RPMI8226 (cell line): ENCODE results near the gene DPF3.

ENCODE experiments used
- DNase-seq: peaks from one replicate; pipeline ENCODE4 v3.0.0-alpha.2; 2015

The DPF3 gene

DNA sequence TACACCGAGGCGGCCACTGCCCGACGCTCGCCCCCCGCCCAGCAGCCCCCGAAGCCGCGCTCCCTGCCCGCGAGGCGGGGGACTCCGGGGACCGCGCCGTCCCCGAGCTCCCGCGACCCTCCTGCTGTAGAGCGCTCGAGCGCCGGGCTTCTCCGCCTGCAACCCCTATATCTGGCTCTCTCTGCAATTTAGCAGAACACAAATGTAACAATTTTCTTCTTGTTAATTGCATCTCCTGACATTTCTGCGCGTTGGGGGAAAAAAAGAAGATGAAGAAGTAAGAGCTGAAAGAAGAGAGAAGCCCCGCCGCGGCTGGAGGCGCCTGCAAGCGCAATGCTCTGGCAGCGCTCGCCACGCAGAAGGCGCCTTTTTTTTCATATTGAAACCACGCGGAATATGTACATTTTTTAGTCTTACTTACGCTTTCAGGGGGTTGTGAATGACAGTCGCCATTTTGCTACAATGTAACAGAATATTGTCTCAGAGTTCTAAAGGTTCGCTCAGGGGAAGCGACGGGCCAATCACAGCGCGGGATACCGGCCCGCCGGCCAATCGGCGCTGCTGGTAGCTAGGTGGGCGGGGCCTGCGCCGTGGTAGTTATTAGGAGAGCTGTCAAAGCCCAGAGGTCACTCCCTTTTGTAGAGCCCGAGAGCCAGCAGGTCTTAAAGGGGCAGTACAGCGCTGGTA, at the start of gene DPF3:
Gene DPF3 (minus strand): TSS at position 466 of the 687 bp plus-strand sequence. CDS start 13 bp downstream, at position 453.
- peak; percentile 93 for DNase-seq

DNA sequence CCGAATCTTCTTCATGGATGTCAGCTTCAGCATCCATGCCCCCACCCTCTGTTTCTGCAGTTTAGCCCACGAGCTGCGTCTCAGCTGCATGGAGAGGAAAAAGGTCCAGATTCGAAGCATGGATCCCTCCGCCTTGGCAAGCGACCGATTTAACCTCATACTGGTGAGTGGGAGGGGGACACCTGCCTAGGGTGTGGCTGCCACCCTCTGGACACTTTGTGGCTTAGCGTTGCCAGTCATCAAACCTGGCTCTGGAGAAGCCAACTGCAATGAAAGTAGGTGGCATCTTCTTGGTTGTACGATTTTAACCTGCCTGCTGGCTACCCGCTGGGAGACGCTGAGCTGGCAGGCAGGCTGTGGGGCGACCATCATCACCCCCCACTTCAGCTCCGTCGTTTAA, 49.0 kb upstream of the DPF3 start:
- no peak for DNase-seq

DNA sequence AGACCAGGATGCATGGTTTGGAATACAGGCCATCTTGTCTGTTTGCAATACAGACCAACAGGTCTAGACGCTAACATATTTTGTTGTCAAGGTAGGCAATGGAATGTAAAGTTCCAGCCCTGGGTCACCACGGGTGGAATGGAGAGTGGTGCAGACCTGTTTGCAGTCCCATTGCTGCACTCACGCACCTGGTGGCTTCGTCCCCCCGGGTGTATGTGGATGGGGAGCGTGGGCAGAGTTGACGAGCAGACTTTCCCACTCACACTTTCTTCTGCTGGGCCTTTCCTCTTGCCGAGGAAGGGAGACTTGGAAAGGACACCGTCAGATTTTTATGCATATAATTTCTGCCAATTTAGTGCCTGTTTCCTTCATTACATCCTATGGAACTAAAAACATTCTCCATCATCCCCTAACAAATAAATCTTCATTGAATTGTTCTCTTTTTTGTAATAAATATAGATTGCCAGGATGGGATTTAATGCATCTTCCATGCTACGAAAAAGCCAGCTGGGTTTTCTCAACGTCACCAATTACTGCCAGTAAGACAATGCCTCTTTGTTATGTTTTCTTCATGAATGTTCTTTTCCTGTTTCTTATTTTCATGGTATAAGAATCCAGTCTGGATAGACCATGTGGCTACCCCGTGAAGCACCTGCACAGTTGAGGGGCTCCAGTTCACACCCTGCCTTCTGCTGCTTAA, 47.5 kb upstream of the DPF3 start:
- DNase-seq: no peak

DNA sequence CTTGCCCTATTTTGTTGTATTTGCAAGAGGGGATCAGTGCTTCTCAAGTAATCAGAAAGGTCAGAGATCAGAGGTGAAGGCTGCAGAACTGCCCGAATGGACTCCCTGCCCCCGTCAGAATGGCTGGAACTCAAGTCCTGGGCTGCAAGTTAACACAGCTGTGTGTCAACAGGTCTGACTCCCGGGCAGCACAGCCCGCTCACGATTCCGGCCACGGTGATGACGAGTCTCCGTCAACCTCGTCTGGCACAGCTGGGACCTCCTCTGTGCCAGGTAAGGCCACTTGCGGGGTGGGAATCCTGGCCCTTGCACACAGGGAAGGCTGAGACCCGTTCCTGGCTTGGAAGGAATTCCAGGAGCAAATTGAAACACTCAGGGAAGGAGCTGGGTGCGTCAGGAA, 45.7 kb upstream of the DPF3 start:
- DNase-seq: no peak

DNA sequence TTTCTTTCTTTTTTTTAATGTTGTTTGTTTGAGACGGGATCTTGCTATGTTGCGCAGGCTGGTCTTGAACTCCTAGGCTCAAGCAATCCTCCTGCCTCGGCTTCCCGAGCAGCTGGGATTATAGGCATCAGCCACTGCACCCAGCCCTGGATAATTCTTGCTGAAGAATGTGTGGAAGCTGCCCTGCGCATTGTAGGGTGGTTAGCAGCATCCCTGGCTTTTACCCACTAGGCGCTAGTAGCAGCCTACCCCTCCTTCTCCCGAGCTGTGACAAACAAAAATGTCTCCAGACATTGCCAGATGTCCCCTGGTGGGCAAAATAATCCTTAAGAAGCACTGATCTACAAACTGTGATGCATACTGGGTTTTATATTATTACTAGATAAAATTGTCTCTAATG, 39.0 kb upstream of the DPF3 start:
- no peak for DNase-seq

DNA sequence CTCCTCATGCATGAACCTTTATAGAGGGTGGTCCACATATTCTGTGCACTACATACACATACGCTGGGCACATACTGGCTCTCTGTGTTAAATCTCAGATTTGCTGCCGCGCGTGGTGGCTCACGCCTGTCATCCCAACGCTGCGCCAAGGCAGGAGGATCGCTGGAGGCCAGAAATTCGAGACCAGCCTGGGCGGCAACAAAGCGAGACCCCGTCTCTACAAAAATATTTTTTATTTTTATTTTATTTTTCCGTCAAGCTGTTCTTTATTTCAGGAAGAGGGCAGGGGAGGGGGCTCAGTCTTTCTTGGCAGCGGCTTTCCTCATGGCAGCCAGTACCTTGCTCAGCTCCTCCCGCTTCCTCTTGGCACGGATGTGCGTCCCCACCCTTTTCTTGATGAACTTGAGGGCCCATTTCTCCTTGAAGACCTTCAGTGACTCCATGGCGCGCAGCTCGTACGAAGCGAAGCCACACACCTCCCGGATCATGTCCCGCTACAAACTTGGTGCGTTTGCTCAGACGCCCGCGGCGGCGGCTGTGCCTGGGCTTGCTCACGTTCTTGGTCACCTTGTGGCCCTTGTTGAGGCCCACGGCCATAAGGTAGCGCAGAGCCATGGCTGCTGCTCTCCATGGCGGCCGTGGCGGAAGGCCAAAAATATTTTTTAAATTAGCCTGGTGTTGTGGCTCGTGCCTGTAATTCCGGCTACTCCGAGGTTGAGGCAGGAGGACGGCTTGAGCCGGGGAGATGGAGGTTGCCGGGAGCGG, 35.6 kb upstream of the DPF3 start:
- no peak for DNase-seq

DNA sequence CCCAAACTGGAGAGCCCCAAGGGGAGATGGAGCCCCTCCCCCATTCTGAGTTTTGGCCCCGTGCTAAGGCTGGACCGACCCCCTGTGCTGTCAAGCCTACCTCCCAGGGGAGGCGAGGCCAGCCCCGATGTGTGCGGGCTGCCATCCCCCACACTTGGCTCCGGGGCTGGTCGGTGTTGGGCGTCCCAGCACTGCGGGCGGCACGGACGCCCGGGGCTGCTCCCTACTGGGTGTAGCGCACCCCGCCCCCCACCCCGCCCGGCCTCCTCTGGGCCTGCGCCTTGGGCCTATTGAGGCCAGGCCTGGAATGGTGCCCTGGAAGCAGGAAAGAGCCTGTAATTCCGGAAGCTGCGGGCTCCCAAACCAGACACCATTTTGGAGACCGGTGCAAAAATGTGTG, 35.0 kb upstream of the DPF3 start:
- DNase-seq: no peak

DNA sequence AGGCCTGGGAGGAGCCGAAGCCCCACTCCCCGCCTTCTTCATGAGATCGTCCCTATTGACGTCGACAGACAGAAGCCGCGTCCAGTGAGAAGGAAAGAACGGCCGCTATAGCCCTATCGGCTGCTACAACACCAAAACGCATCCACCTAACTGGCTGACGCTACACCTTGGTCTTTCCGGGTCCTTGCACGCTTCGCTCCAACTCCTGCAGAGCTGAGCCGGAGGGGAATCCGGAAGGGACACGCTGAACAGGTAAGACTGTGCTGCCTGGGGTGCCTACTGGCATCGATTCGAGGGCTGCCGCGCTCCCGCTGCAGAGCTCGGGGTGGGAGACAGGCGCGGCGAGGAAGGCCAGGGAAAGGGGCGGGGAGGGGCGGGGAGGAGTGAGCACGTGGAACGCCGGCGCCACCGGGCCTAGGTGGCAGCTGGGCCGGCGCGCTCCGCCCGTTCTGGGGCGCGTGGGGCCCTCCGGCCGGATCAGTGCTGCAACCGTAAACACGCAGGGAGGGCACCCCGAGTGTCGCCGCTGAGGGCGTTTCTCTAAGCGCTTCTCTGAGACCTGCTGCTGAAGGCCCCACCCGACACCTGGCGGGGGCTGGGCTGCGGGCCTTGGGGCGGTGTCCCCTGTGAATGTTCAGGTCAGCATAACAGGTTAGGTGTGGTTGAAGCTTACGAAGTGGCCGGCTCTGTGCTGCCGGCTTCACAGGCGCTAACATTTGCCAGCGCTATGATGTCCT, 32.6 kb upstream of the DPF3 start, which contains the start of gene DCAF4:
Gene DCAF4 (plus strand): TSS at position 173 of the 737 bp plus-strand sequence. CDS start 11,515 bp downstream, outside the sequence.
- peak; percentile 96 for DNase-seq

DNA sequence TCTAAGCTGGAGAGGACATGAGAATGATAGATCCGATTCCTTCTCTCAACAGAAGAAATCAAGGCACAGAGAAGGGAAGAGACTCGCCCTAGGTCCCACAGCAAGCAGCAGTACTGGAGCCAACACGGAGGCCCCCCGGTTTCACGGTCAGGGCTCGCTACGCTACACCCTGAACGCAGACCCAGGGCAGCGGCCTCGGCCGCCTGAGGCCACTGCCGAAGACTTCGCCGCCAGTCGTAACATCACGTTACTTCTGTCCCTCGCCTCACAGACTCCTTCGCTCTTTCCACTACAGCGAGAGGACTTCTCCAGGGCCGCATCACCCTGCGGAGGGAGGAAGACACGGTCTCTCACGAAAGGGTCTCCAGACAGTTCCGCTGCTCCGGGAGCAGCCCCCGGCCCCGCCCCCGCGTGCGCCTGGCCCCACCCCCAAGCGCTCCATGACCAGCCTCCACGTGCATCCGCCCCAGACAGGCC, 32.0 kb upstream of the DPF3 start:
- DNase-seq: no peak

DNA sequence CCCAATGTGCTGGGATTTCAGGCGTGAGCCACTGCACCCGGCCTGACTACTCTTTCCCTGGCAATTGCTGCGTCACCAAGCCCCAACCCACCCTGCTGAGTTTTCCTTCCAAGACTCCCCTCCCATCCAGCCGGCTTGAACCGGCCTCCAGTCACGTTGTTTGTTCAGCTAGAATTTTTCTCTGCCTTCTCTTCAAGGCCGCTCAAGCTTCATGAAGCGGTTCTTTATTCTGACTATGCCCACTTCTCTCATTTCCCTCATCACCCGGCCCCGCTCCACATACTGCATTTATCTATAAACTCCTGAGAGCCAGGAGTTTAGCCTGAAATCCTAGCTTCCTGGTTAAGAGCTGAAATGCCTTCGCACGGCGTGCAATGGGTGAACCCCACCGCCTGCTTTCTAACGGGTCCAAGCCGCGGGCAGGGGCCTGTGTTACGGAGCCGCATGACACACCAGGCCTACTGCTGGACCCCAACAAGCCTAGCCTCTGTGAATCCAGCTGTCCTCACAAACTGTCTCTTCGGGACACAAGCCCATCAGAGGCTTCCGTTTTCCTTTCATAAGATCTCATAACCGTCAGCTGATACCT, 31.4 kb upstream of the DPF3 start:
- no peak for DNase-seq

DNA sequence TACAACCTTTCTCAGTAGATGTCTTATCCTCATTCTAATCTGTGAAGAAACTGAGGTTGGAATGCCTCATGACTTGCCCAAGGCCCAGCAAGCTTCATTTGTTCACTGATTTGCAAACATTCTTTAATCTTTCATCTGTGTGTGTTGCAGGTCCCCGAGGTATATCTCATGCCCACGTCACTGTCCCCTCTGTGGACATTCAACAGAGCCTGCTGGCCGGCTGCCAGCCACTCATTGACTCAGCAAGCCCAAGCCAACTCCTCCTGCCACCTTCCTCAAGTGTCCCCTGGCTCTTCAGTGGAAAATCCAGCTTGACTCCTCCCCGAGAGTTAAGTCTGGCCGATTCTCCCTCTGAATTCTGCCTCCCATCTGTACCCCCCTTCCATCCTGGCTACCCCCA, 30.4 kb upstream of the DPF3 start:
- DNase-seq: no peak

DNA sequence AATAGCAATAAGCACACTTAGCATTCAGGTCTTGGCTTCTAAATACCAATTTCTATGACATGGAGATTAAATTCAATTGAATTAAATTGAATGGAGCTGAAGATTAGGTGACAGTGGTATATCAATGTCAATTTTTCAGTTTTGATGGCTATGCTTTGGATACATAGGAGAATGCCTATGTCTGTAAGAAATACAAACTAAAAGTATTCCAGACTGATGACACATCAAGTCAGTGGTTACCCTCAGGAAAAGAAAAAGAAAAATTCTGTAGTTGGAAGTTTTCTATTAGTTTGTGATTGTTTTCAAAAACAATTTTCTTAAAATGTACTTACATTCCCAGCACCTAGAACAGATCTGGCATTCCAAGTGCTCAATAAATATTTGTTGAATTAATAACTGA, 27.5 kb upstream of the DPF3 start:
- no peak for DNase-seq

DNA sequence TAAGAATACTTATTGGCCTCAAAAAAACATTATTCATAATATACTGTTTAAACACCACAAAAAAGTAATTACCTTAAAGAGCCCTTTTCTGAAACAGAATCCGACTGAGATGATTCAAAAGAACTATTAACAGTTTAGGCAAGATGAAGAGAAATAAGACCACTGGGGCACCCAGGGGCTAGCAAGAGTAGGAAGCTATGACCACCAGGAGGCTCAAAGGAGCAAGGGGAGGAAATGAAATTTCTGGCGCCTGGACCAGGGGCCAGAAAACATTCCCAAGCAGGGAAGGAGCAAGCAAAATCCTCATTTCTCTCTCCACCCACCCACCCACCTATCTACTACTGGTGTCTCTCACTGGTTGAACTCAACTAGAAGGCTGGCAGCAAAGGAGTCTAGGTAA, 26.1 kb upstream of the DPF3 start:
- no peak for DNase-seq

DNA sequence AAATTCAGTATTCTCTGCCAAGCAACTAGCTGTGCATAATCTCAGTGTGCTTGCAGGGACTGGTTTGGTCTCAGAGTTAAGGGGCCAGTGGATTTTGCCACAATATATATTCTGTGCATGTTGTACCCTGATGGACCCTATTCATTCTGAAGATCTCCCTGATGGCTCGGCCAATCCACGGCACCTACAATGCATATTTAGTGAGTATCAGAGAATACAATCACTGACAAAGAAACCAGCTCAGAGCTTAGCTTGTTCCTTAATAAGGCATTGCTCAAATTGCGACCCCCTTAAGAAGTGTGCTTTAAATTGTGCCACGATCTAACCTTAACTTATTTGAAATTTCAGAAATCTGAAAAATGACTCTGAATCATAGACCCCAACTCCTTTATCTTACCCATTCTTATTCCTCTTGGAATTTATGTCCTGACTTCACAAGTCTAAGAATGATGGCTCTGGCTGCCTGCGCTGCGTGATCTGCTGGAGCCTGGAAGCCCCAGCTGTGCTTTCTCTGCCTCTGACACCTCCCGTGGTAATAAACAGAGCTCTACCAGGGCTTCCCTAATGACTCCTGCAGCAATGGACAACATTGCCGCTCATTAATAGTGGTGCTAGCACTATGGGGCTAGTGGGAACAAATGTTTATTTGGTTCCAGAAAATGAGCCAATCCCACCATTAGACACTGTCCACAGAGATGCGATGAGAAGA, 23.3 kb upstream of the DPF3 start:
- DNase-seq: no peak

DNA sequence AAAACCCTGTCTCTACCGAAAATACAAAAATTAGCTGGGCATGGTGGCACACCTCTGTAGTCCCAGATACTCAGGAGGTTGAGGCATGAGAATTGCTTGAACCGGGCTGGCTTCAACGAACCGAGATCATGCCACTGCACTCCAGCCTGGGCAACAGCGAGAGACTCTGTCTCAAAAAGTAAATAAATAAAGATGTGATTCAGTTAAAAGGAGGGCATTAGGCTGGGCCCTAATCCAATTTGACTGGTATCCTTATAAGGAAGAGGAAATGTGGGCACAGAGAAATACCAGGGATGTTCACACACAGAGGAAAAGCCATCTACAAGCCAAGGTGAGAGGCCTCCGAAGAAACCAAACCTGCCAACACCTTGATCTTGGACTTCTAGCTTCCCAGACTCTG, 22.3 kb upstream of the DPF3 start:
- no peak for DNase-seq

DNA sequence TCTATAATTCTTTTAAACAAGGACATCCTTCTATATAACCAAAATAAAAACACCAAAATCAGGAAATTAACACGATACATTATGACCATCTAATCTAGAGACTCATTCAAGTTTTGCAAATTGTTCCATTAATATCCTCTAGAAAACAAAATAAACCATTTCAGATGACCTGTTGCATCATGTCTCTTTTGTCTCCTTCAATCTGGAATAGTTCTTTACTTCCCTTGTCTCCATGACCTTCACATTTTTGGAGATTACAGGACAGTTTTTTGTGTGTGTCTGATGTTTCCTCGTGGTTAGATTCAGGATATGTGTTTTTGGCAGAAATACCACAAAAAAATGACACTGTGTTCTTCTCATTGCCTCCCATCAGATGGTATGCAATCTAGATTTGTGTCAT, 19.9 kb upstream of the DPF3 start:
- DNase-seq: no peak

DNA sequence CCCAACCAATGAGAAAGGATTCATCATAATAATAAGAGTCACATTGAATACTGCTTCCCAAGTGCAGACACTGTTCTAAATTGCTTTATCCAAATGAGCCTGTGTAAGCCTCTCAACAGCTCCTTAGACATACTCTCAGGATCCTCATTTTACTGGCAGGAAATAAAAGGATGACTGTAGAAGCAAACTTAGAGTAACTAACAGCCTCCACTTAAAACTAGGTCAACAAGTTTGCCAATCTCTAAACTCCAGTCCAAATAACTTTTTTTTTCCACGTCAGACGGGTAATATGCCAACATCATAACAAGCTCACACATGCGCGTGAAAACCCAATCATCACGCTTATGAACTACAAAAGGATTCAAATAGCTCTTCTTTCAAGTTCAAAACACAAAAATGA, 15.3 kb upstream of the DPF3 start:
- no peak for DNase-seq

DNA sequence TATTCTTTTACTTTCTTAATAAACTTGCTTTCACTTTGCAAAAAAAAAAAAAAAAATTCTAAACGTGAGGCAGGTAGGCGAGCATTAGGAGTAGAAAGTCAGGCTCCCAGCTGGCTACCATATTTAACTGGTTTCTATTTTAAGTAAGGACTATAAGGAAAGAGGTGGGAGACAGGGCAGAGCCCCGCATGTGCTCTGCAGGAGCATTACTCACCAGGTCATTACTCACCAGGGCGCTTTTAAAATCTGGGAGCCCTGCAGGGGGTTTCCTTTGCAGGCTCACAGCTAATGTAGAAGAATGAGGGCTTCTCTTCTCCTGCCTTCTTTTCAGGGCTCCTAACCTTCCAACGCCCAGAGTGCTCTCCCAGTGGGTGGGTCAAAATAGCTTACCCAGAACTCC, 14.0 kb upstream of the DPF3 start:
- no peak for DNase-seq

DNA sequence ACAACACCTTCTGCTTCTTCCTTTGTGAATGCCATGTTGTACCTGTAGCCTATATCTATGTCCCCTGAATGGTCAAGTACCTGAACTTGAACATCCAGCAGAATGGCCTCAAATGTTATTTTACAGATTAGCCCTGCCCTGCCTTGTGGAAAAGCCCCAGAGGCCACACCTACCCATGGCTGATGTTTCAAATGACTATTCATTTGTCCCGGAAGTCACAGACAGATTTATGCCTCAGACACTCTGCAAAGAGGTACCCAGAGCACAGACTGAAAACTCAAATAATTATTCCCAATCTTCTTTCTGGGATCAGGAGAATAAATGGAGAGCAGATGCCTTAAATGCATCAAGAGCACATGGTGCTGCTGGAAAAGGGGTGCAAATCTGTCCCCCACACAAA, 13.0 kb upstream of the DPF3 start:
- no peak for DNase-seq

DNA sequence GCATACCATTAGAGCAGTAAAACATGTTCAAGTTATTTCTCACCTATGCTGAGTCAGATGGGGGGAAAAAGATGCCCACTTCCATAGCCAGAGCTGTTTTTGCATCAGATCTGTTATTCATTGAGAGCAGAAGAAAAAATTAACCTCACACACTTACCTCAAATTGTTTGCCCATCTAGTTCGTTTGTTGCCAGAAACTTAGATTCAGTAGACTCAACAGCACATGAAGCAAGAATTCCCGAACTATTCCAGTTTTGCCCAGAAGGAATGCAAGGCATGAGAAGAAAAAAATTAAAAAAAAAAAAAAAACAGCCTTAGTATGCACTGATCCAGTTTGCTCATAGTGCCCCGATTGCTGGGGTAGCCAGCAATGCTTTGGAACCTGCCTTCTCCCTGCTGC, 12.4 kb upstream of the DPF3 start:
- DNase-seq: no peak

DNA sequence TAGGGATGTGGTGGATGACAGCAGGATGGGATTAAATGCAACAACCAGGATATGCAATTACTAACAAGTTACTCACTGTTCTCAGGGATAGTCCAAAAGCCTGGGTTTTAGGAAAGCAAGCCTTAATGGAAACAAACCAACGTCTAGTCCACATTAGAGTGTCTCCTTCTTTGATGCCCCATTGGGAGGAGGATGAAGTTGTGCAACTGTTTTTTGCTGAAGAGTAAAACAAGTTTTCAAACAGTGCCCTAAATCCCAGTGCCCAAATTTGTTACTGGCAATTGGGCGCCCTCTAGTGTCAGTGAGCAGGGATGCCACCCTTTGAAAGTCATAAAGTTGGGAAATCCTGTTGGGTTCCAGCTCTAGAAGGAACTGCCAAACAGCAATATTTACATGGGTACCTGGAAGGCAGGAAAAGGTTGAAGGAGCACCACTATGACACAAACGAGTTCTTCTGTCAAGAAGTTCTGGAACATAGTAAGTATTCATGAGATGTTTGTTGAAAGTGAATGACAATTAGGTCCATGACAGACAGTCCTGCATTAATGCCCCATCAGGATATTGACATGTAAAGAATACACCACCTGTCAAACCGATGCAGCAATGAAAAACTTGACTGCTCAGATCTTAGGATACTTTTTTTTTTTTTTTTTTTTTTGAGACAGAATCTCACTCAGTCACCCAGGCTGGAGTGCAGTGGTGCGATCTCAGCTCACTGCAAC, 11.1 kb upstream of the DPF3 start:
- peak; percentile 55 for DNase-seq
